ENCODE measurements around the gene SIL1.

GRCh38 chr5:139049780-139050179 lies 148.4 kb downstream of the SIL1 start:
- TF ChIP-seq MAX (IDR thresholded peaks at IDR 0.05; ENCODE audit: insufficient read depth, insufficient read length): no peak
- TF ChIP-seq CTCF (IDR thresholded peaks at IDR 0.05; ENCODE audit: extremely low read depth in 1 of 2, insufficient read depth in 1 of 2, low read depth in 1 of 2, low read length in 2 of 2): no peak
- TF ChIP-seq POLR2AphosphoS5 (IDR thresholded peaks at IDR 0.05; ENCODE audit: insufficient read depth, low read depth, low read length): no peak
- TF ChIP-seq POLR2A (IDR thresholded peaks at IDR 0.05; ENCODE audit: low read depth, low read length): no peak
- no peak for TF ChIP-seq GATA2 (IDR thresholded peaks at IDR 0.05; ENCODE audit: insufficient read depth, insufficient read length, low read depth, low read length)
- no peak for TF ChIP-seq FOS (IDR thresholded peaks at IDR 0.05; ENCODE audit: borderline replicate concordance, insufficient read depth, low read length)
- no peak for TF ChIP-seq MYC (IDR thresholded peaks at IDR 0.05; ENCODE audit: low read depth, low read length)
